H1 (cell line): ENCODE results near the gene CBFA2T2.

Source experiments
- BACH1 ChIP-seq: IDR thresholded peaks from 2 replicates; pipeline ENCODE4 v1.6.1; 2012; ENCODE audit warnings: low read length, improper control_type of control experiment
- BRCA1 ChIP-seq: IDR thresholded peaks from 2 replicates; pipeline ENCODE4 v1.6.1; 2012; ENCODE audit warnings: low read depth, low read length, improper control_type of control experiment
- CREB1 ChIP-seq: IDR thresholded peaks from 2 replicates; pipeline ENCODE4 v1.6.1; 2012; ENCODE audit warnings: inconsistent platforms
- GABPA ChIP-seq: IDR thresholded peaks from 2 replicates; pipeline ENCODE4 v1.6.1; 2011; ENCODE audit warnings: mild to moderate bottlenecking, low read length, moderate library complexity, borderline replicate concordance; ENCODE audit not compliant: insufficient read depth
- GTF2F1 ChIP-seq: IDR thresholded peaks from 2 replicates; pipeline ENCODE4 v1.6.1; 2012; ENCODE audit warnings: low read depth, low read length, improper control_type of control experiment, borderline replicate concordance
- JUN ChIP-seq: IDR thresholded peaks from 2 replicates; pipeline ENCODE4 v1.6.1; 2011; ENCODE audit warnings: low read depth, mild to moderate bottlenecking, improper control_type of control experiment, low read length
- POLR2A ChIP-seq, 2 experiments: IDR thresholded peaks; 1 replicate in 1 of 2; 2 replicates in 1 of 2; pipeline ENCODE4 v1.6.1; 2011; ENCODE audit warnings: low read depth in 2 of 2, low read length in 2 of 2, mild to moderate bottlenecking in 2 of 2; ENCODE audit errors: control extremely low read depth in 1 of 2
- SIN3A ChIP-seq, 2 experiments: IDR thresholded peaks in 1 of 2; conservative IDR thresholded peaks in 1 of 2; 2 replicates each; pipeline ENCODE4 v1.6.1; 2011 to 2012; ENCODE audit warnings: low read length in 2 of 2, improper control_type of control experiment in 1 of 2, low read depth in 1 of 2, mild to moderate bottlenecking in 1 of 2
- TAF1 ChIP-seq: IDR thresholded peaks from 2 replicates; pipeline ENCODE4 v1.6.1; 2011; ENCODE audit warnings: mild to moderate bottlenecking, low read depth, low read length
- TEAD4 ChIP-seq: IDR thresholded peaks from 2 replicates; pipeline ENCODE4 v1.6.1; 2012; ENCODE audit warnings: low read depth, low read length, inconsistent platforms, mixed read lengths
- ZNF274 ChIP-seq: IDR thresholded peaks from 2 replicates; pipeline ENCODE4 v1.7.0; 2012; ENCODE audit warnings: low read length, borderline replicate concordance; ENCODE audit errors: extremely low read depth
- TF ChIP-seq, protein P1 (sequence below), 3 experiments: IDR thresholded peaks; 1 replicate in 2 of 3; 2 replicates in 1 of 3; pipeline versions ENCODE4 v1.5.1 to v1.6.1; 2011; ENCODE audit warnings: low read length in 3 of 3, mild to moderate bottlenecking in 3 of 3, inconsistent platforms in 2 of 3, low read depth in 1 of 3, moderate library complexity in 1 of 3; ENCODE audit not compliant: insufficient read depth in 1 of 3; ENCODE audit errors: control extremely low read depth in 1 of 3
- TF ChIP-seq, protein P2 (sequence below): IDR thresholded peaks from 2 replicates; pipeline ENCODE4 v1.6.1; 2011; ENCODE audit warnings: low read length, improper control_type of control experiment
- TF ChIP-seq, protein P3 (sequence below): IDR thresholded peaks from 2 replicates; pipeline ENCODE4 v1.6.1; 2012; ENCODE audit warnings: inconsistent platforms

- TF ChIP-seq GABPA (no peak), JUN (no peak), POLR2A (IDR thresholded peaks at IDR 0.05; ENCODE audit: control extremely low read depth in 1 of 2, low read depth in 2 of 2, low read length in 2 of 2) (no peak), TAF1 (no peak), GTF2F1 (no peak), ZNF274 (no peak), BRCA1 (no peak), SIN3A (conservative IDR thresholded peaks at IDR 0.05 in 1 of 2, IDR thresholded peaks at IDR 0.05 in 1 of 2; ENCODE audit: low read depth in 1 of 2, low read length in 2 of 2) (no peak), TEAD4 (no peak), BACH1 (no peak), CREB1 (no peak)
- TF ChIP-seq, protein P1, sequence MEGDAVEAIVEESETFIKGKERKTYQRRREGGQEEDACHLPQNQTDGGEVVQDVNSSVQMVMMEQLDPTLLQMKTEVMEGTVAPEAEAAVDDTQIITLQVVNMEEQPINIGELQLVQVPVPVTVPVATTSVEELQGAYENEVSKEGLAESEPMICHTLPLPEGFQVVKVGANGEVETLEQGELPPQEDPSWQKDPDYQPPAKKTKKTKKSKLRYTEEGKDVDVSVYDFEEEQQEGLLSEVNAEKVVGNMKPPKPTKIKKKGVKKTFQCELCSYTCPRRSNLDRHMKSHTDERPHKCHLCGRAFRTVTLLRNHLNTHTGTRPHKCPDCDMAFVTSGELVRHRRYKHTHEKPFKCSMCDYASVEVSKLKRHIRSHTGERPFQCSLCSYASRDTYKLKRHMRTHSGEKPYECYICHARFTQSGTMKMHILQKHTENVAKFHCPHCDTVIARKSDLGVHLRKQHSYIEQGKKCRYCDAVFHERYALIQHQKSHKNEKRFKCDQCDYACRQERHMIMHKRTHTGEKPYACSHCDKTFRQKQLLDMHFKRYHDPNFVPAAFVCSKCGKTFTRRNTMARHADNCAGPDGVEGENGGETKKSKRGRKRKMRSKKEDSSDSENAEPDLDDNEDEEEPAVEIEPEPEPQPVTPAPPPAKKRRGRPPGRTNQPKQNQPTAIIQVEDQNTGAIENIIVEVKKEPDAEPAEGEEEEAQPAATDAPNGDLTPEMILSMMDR (IDR thresholded peaks at IDR 0.05; ENCODE audit: control extremely low read depth in 1 of 3, insufficient read depth in 1 of 3, low read depth in 1 of 3, low read length in 3 of 3) = no peak
- TF ChIP-seq, protein P2, sequence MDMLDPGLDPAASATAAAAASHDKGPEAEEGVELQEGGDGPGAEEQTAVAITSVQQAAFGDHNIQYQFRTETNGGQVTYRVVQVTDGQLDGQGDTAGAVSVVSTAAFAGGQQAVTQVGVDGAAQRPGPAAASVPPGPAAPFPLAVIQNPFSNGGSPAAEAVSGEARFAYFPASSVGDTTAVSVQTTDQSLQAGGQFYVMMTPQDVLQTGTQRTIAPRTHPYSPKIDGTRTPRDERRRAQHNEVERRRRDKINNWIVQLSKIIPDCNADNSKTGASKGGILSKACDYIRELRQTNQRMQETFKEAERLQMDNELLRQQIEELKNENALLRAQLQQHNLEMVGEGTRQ = no peak
- TF ChIP-seq, protein P3, sequence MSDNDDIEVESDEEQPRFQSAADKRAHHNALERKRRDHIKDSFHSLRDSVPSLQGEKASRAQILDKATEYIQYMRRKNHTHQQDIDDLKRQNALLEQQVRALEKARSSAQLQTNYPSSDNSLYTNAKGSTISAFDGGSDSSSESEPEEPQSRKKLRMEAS = no peak
These were observed 88.6 kb downstream of the CBFA2T2 start for GRCh38 chr20:33578510-33578909.
